Activated naive CD8-positive, alpha-beta T cell (primary cell): ENCODE data around the gene TMEM183A.
"Not testable (repeated sequence)": the region's sequence is repeated elsewhere in the genome, so short reads cannot be mapped to it uniquely, and the experiment has no call there.

Source experiments
- H3K27ac Mint-ChIP-seq: one replicate; pipeline ENCODE4 v1.8.0; 2021; ENCODE audit warnings: mixed read lengths
- H3K27me3 Mint-ChIP-seq: one replicate; pipeline ENCODE4 v1.8.0; 2021; ENCODE audit warnings: mixed read lengths
- H3K36me3 Mint-ChIP-seq: one replicate; pipeline ENCODE4 v1.8.0; 2021; ENCODE audit warnings: mixed read lengths
- H3K4me1 Mint-ChIP-seq: one replicate; pipeline ENCODE4 v1.8.0; 2021; ENCODE audit warnings: low read depth, mixed read lengths
- H3K4me3 Mint-ChIP-seq: one replicate; pipeline ENCODE4 v1.8.0; 2021; ENCODE audit warnings: mild to moderate bottlenecking, mixed read lengths
- H3K9me3 Mint-ChIP-seq: one replicate; pipeline ENCODE4 v1.8.0; 2021; ENCODE audit warnings: low read depth, mixed read lengths

TMEM183A gene

GRCh38 chr1:202974856-202975255 is 32.3 kb upstream of the TMEM183A start:
- Mint-ChIP-seq H3K4me3 (no peak overlapping the region), H3K36me3 (peaks cover 1% of the 10 kb centered on the region), H3K4me1 (no peaks in the 10 kb centered on the region), H3K27ac (no peak overlapping the region), H3K9me3 (no peaks in the 10 kb centered on the region), H3K27me3 (peaks cover 15% of the 10 kb centered on the region)

- Mint-ChIP-seq H3K4me3 (no peak overlapping the region), H3K9me3 (no peaks in the 10 kb centered on the region), H3K4me1 (no peaks in the 10 kb centered on the region), H3K36me3 (peaks cover 3% of the 10 kb centered on the region), H3K27ac (no peak overlapping the region), H3K27me3 (peaks cover 17% of the 10 kb centered on the region)
Observed at GRCh38 chr1:202976633-202977032, 30.5 kb upstream of the TMEM183A start.

DNA sequence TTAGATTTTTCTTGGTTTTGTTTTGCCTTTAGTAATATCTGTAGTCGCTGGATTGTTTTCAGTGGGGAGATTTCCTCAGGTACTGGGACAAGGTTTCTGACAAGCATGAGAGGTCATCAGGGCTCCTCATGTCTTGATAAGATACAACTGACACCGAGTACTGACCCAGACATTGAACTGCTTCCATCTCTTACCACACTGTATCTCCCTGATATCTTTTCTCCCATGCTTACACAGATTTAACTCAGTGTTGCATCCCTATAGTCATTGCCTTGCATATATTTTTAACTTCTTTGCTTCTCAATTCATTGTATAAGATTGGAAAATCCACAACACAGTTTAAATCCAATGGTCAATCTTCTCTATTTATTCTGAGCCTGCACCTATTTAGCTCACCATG is 27.7 kb upstream of the TMEM183A start:
- H3K4me1 Mint-ChIP-seq: no peaks in the 10 kb centered on the region
- peaks cover 3% of the 10 kb centered on the region for H3K36me3 Mint-ChIP-seq
- peaks cover 17% of the 10 kb centered on the region for H3K27me3 Mint-ChIP-seq
- H3K27ac Mint-ChIP-seq: no peak overlapping the region
- H3K4me3 Mint-ChIP-seq: no peak overlapping the region
- no peaks in the 10 kb centered on the region for H3K9me3 Mint-ChIP-seq

DNA sequence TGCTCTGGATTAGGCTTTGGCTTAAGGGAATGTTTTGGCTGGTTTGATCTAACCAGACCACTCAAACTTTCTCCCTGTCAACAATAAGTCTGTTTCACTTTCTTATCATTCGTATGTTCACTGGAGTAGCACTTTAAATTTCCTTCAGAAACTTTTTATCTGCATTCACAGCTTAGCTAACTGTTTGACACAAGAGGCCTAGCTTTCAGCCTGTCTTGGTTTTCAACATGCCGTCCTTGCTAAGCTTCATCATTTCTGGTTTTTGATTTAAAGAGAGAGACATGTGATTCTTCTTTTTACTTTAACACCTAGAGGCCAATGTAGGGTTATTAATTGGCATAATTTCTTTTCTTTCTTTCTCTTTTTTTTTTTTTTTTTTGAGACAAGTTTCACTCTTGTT is 25.2 kb upstream of the TMEM183A start:
- Mint-ChIP-seq H3K4me1 (no peaks in the 10 kb centered on the region), H3K9me3 (no peaks in the 10 kb centered on the region), H3K4me3 (no peak overlapping the region), H3K27ac (no peak overlapping the region), H3K36me3 (peaks cover 3% of the 10 kb centered on the region), H3K27me3 (peaks cover 15% of the 10 kb centered on the region)

GRCh38 chr1:202982715-202983430 is 24.3 kb upstream of the TMEM183A start:
- peaks cover 3% of the 10 kb centered on the region for H3K36me3 Mint-ChIP-seq
- H3K9me3 Mint-ChIP-seq: no peaks in the 10 kb centered on the region
- no peaks in the 10 kb centered on the region for H3K4me1 Mint-ChIP-seq
- H3K4me3 Mint-ChIP-seq: no peak overlapping the region
- H3K27ac Mint-ChIP-seq: no peak overlapping the region
- H3K27me3 Mint-ChIP-seq: peaks cover 8% of the 10 kb centered on the region

- H3K4me1 Mint-ChIP-seq, H3K4me3 Mint-ChIP-seq, H3K27me3 Mint-ChIP-seq, H3K9me3 Mint-ChIP-seq, H3K27ac Mint-ChIP-seq, H3K36me3 Mint-ChIP-seq: not testable (repeated sequence)
Observed at GRCh38 chr1:202986120-202986519, 21.1 kb upstream of the TMEM183A start.

- no peak overlapping the region for H3K4me3 Mint-ChIP-seq
- no peaks in the 10 kb centered on the region for H3K4me1 Mint-ChIP-seq
- H3K9me3 Mint-ChIP-seq: no peaks in the 10 kb centered on the region
- no peaks in the 10 kb centered on the region for H3K36me3 Mint-ChIP-seq
- H3K27ac Mint-ChIP-seq: no peak overlapping the region
- peaks cover 5% of the 10 kb centered on the region for H3K27me3 Mint-ChIP-seq
Observed at GRCh38 chr1:202987255-202987654, 19.9 kb upstream of the TMEM183A start.

GRCh38 chr1:202987922-202988583 is 19.1 kb upstream of the TMEM183A start:
- Mint-ChIP-seq H3K9me3 (no peaks in the 10 kb centered on the region), H3K4me1 (no peaks in the 10 kb centered on the region), H3K4me3 (no peak overlapping the region), H3K36me3 (no peaks in the 10 kb centered on the region), H3K27me3 (peaks cover 8% of the 10 kb centered on the region), H3K27ac (no peak overlapping the region)

GRCh38 chr1:202989879-202990278 is 17.3 kb upstream of the TMEM183A start:
- Mint-ChIP-seq H3K27me3 (peaks cover 10% of the 10 kb centered on the region), H3K9me3 (no peaks in the 10 kb centered on the region), H3K36me3 (no peaks in the 10 kb centered on the region), H3K4me3 (no peak overlapping the region), H3K4me1 (no peaks in the 10 kb centered on the region), H3K27ac (no peak overlapping the region)

DNA sequence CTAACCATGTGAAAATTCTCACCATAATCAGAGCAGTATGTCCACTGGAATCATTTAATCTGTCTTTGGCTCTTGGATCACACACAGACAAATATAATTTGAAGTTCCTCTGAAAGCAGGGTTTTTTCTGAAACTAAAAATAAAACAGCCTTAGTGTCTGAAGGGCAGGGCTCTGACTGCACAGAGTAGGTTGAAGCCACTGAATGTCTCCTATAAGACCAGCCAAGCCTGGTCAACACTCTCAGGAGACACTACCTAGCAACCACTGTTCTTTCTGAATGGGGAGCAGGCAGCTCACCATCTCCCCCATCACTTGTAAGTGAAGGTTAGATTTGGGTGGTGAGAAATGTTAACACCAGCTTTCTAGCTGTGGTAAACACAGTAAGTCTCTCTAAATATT is 16.1 kb upstream of the TMEM183A start:
- Mint-ChIP-seq H3K36me3 (no peaks in the 10 kb centered on the region), H3K9me3 (no peaks in the 10 kb centered on the region), H3K4me3 (no peak overlapping the region), H3K4me1 (no peaks in the 10 kb centered on the region), H3K27ac (no peak overlapping the region), H3K27me3 (peaks cover 16% of the 10 kb centered on the region)

DNA sequence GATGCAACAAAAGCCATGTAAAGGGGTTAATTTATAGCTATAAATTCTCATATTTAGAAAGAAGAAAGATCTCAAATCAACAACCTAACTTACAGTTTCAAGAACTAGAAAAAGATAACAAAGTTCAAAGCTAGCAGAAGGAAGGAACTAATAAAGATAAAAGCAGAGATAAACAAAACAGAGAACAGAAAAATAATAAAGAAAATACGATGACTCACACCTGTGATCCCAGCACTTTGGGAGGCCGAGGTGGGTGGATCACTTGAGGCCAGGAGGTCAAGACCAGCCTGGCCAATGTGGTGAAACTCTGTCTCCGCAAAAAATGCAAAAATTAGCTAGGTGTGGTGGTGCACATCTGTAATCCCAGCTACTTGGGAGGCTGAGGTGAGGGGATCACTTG is 12.4 kb upstream of the TMEM183A start:
- Mint-ChIP-seq H3K4me3 (no peak overlapping the region), H3K4me1 (peaks cover 5% of the 10 kb centered on the region), H3K9me3 (no peaks in the 10 kb centered on the region), H3K27me3 (peaks cover 18% of the 10 kb centered on the region), H3K27ac (no peak overlapping the region), H3K36me3 (no peaks in the 10 kb centered on the region)

DNA sequence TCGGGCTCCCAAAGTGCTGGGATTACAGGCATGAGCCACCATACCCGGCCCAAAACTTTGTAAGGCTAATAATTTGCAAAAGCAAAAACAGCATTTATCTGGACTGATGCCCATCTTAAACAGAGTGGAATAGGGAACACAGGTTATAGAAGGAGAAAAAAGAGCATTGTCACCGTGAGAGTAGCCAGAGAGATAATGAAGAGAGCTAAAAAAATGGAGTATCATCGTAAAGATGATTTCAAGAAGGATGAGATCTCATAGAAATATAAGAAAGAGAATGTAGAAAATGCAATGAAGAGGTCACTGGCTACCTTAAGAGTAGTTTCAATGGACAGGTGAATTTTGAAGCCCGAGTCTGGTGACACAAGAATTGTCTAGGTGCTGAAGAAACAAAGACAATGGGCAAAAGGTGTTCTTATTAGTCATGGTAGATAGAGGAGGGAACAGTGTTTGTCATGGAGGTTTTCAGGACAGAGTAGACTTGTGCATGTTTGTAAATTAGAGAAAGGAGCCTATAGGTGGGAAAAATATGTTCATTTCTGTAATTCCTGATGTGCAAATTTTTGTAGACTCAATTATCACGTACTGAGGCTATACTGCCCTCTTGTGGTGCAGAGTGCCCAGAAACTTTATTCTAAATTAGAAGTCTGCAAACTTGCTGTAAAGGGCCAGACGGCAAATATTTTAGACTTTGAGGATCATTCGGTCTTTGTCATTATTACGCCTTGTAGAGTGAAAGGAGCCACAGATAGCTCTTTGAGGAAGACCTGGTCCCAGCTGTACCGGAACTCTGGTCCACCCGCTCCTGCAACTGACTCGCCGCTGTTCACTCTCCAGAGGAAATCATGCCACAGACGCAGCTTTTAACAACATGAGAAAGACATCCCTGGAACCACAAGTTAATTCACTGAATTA is 8.1 kb upstream of the TMEM183A start:
- Mint-ChIP-seq H3K9me3 (no peaks in the 10 kb centered on the region), H3K4me1 (peaks cover 5% of the 10 kb centered on the region), H3K27me3 (peaks cover 9% of the 10 kb centered on the region), H3K36me3 (no peaks in the 10 kb centered on the region), H3K4me3 (peak overlapping the region; percentile 33), H3K27ac (no peak overlapping the region)

GRCh38 chr1:203000217-203000944 is 6.8 kb upstream of the TMEM183A start:
- H3K4me3 Mint-ChIP-seq: no peak overlapping the region

GRCh38 chr1:203001986-203002385 is 5.2 kb upstream of the TMEM183A start:
- no peak overlapping the region for H3K27ac Mint-ChIP-seq
- no peaks in the 10 kb centered on the region for H3K36me3 Mint-ChIP-seq
- H3K9me3 Mint-ChIP-seq: no peaks in the 10 kb centered on the region
- H3K4me1 Mint-ChIP-seq: peaks cover 14% of the 10 kb centered on the region
- H3K4me3 Mint-ChIP-seq: no peak overlapping the region
- peaks cover 2% of the 10 kb centered on the region for H3K27me3 Mint-ChIP-seq

More at GRCh38 chr1:203000217-203000944, 6.8 kb upstream of the TMEM183A start:
- Mint-ChIP-seq H3K27ac (no peak overlapping the region), H3K4me1 (peaks cover 5% of the 10 kb centered on the region), H3K27me3 (peaks cover 5% of the 10 kb centered on the region), H3K9me3 (no peaks in the 10 kb centered on the region), H3K36me3 (no peaks in the 10 kb centered on the region)
